ENCODE results near the gene RBM12.

- TF ChIP-seq CTCF (IDR thresholded peaks at IDR 0.05 in 4 of 5, conservative IDR thresholded peaks at IDR 0.05 in 1 of 5) (no peak), POLR2A (IDR thresholded peaks at IDR 0.05) (no peak)
These were observed 3.6 kb downstream of the RBM12 start for GRCh38 chr20:35661053-35661452.

Data from gastrocnemius medialis (tissue), 4 donors.